22Rv1 (cell line): ENCODE results near the gene PAIP2.

Source experiments
- H3K27ac ChIP-seq: fragments of 450-650 bp; 2 replicates; pipeline ENCODE4 v1.5.1; 2017
- CTCF ChIP-seq: fragments of 450-650 bp; IDR thresholded peaks from 2 replicates; pipeline ENCODE4 v1.5.1; 2017; ENCODE audit warnings: mild to moderate bottlenecking
- ZFX ChIP-seq: fragments of 450-650 bp; IDR thresholded peaks from 2 replicates; pipeline ENCODE4 v1.6.1; 2017; ENCODE audit warnings: antibody characterized with exemption, borderline replicate concordance

PAIP2 gene

GRCh38 chr5:139371482-139372435 is 30.1 kb downstream of the PAIP2 start:
- peak overlapping the region; percentile 90 for H3K27ac ChIP-seq
- TF ChIP-seq ZFX = no peak

- no peak for TF ChIP-seq CTCF
- no peak for TF ChIP-seq ZFX
- peak overlapping the region; percentile 90 for H3K27ac ChIP-seq
Observed at GRCh38 chr5:139374909-139375308, 33.3 kb downstream of the PAIP2 start.

- H3K27ac ChIP-seq = no peak overlapping the region
- TF ChIP-seq CTCF (no peak), ZFX (no peak)
Observed at GRCh38 chr5:139376364-139376763, 34.7 kb downstream of the PAIP2 start.

- H3K27ac ChIP-seq = no peak overlapping the region
- TF ChIP-seq CTCF (no peak), ZFX (no peak)
Observed at GRCh38 chr5:139377226-139377625, 35.6 kb downstream of the PAIP2 start.

GRCh38 chr5:139378101-139378825 is 36.6 kb downstream of the PAIP2 start:
- TF ChIP-seq CTCF = no peak
- no peak for TF ChIP-seq ZFX
- H3K27ac ChIP-seq = no peak overlapping the region

GRCh38 chr5:139378941-139379361 is 37.3 kb downstream of the PAIP2 start:
- TF ChIP-seq CTCF = no peak
- no peak for TF ChIP-seq ZFX
- H3K27ac ChIP-seq = no peak overlapping the region

- H3K27ac ChIP-seq = no peak overlapping the region
- TF ChIP-seq ZFX = no peak
- TF ChIP-seq CTCF = no peak
Observed at GRCh38 chr5:139379626-139380449, 38.2 kb downstream of the PAIP2 start.
